GM19239 (cell line): Measurements from ENCODE around the gene PCTP.

Source experiments
- DNase-seq: peaks from one replicate; pipeline ENCODE4 v3.0.0; 2011; ENCODE audit warnings: low spot score; ENCODE audit not compliant: insufficient read length
- FAIRE-seq: peaks from 2 replicates; lab custom pipeline; 2011; peaks lifted over from hg19 to GRCh38; lab: Jason Lieb, UNC

PCTP gene

DNA sequence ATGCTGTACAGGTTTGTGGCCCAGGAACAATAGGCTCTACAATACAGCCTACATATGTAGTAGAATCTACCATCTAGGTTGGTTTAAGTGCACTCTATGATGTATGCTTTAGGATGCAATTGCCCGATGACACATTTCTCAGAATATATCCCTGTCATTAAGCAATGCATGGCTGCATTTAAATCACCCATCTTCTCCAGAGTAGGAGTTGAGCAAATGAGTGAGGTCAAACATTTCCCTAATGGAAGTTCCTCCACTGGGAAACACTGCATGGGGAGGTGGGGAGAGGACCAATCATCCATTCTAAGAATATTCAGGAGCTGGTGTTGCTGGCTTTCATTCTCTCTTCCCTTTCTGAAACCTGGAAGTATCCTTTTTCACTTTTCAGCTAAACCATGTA, 2.0 kb upstream of the PCTP start:
- DNase-seq (no peak), FAIRE-seq (no peak)

GRCh38 chr17:55749985-55750384, 866 bp upstream of the PCTP start:
- DNase-seq (no peak), FAIRE-seq (no peak)

DNA sequence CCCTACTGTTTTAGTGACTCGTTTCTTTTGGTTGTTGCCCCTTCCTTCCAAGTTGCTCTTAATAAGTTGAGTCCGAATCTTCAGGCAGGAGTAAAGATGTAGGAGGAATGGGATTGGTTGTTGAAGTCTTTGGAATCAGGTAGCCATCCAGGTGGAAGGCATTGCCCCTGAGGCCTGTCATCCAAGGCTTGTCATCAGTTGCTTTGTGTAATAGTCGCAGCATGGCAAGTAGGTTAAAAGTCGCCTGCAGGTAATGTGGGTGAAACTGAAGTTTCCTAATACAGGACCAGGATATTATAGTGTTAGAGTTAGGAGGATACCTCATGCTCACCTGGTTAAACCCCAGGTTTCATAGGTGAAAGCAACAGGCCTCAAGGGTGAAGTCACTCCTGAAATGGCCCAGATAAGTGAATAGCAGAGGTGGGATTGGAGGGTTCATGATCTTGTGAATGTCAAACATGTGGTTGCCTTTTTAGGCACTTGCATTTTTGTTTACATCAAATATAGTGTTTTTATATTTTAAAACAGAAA, 934 bp downstream of the PCTP start:
- FAIRE-seq (no peak), DNase-seq (no peak)

DNA sequence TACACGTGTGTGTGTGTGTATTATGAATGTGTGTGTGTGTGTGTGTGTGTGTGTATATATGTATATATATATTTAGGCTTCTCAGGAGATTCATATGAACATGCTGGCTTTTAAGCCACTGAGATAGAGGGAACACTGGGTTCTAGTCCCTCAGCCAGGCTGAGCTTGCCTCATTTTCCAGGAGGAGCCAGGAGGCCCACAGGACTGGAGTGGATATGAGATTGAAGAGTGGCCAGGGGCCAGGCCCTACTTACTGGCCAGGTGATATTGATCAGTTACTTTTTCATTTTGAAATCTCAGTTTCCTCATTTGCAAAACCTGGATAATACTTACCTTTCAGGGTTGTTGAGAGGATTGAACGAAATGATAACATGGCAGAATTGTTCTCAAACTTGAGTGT, 5.8 kb downstream of the PCTP start:
- no peak for FAIRE-seq

GRCh38 chr17:55757659-55758058, 6.8 kb downstream of the PCTP start:
- DNase-seq (no peak), FAIRE-seq (no peak)

More for the DNA sequence above, 5.8 kb downstream of the PCTP start:
- DNase-seq = no peak

- FAIRE-seq (no peak), DNase-seq (no peak)
Measured at GRCh38 chr17:55758171-55758570, 7.3 kb downstream of the PCTP start.

- DNase-seq (no peak), FAIRE-seq (no peak)
Measured at GRCh38 chr17:55760643-55761355, 9.9 kb downstream of the PCTP start.

DNA sequence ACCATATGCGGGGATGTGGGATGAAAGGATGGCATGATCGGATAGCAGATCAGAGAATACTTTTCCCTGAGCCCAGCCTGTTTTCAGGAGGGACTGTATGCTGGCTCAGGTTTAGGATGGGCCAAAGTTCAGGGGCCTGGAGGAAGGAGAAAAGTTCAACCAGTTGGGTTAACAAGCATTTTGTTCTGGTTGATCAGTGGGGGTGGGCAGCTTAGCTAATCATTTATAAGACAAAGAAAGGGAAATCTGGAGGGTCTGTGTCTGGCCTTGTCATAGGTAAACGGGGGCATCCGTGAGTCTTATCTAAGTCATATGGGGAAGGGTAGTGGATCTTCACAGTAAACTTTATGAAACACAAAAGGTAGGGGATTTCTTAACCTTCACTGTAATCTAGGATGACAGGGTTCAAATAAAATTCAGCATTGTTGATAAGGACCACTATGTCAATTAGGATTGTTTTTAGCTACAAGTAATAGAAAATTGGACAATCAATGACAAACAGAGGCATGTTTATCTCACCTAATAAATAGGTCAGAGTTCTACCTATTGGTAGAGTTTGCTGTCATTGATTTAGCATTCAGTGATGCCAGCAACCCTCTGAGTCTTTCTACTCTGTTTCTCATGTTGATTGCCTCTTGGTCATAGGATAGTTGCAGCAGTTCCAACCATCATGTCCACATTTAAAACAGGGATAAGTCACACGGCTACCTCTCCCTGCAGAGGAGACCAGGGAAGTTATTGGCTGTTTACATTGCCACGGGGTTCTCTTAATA, 11.4 kb downstream of the PCTP start:
- FAIRE-seq (no peak), DNase-seq (no peak)

- FAIRE-seq (no peak), DNase-seq (no peak)
Measured at GRCh38 chr17:55763856-55764255, 13.0 kb downstream of the PCTP start.

- FAIRE-seq = no peak
Measured at GRCh38 chr17:55764610-55765009, 13.8 kb downstream of the PCTP start.

DNA sequence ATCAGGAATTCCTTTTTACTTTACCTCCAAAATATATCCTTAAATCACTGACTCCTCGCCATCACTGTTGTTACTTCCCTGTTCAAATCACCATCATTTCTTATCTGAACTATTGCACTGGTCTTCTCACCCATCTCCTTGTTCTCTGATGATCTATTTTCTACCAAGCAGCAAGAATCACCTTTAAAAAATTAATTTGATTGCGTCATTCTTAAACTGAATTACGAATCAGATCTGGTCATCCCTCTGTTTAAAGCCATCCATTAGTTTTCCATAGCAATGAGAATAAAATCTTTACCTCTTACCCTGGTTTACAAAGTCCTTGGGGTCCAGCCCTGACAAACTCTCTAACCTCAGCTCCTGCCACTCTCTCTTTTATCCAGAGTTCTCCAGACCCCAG, 14.6 kb downstream of the PCTP start:
- FAIRE-seq (no peak), DNase-seq (no peak)

More at GRCh38 chr17:55764610-55765009, 13.8 kb downstream of the PCTP start:
- DNase-seq = no peak

DNA sequence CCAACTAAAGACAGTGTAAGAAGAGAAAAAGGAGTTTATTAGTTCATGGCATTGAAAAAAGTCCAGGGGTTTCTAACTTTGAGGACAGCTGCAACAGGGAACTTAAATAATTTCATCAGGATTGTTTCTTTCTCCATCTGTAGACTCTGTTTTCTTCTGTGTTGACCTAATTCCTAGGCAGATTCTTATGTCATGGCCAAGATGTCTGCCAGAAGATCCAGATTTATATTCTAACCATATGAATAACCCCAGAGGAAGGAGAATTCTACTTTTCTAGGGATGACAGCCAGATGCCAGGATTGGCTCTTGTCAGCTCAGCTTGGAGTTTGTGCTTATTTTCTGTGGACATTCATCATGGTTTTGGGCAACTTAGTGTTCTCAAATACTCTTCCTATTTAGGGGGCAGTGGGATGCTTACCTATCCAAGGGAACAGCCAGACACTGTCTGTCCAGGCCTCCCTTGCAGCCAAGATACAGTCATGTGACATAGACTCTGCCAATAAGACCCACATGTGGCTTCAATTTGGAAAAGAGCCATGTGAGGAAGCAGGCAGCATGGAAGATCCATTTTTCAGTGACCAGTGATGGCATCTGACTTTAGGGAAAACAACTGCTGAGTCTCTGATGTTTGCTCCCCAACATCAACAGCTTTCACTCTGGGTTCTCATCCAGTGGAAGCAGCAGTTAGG, 18.2 kb downstream of the PCTP start:
- DNase-seq = no peak
- no peak for FAIRE-seq

GRCh38 chr17:55769625-55770000, 18.8 kb downstream of the PCTP start:
- no peak for DNase-seq
- FAIRE-seq = no peak

DNA sequence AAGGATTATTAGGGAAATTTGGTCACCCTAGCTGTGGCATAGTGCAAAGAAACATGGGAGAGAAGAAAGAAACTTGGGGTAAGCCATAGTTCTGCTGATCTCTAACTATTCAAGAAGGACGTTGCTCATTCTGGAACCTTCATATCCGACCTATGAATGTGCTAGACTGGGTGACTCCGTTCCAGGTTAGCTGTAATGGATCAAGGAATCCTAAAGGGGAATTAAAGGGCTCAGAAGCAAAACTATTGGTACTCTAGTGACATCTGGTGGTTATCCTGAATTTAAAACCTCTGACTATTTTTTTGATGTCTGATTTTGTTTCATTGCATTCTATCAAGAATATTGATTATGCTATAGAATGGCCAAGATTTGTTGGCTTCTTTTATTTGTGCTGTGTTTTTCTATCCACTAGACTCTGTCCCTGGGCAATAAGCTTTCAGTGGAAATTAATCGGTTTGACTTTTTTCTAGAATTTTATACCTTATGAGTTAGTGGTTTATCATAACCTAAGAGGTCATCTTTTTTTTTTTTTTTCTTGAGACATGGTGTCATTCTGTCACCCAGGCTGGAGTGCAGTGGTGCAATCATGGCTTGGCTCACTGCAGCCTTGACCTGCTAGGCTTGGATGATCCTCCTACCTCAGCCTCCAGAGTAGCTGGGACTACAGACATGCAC, 19.5 kb downstream of the PCTP start:
- no peak for FAIRE-seq
- DNase-seq = peak; percentile 16

DNA sequence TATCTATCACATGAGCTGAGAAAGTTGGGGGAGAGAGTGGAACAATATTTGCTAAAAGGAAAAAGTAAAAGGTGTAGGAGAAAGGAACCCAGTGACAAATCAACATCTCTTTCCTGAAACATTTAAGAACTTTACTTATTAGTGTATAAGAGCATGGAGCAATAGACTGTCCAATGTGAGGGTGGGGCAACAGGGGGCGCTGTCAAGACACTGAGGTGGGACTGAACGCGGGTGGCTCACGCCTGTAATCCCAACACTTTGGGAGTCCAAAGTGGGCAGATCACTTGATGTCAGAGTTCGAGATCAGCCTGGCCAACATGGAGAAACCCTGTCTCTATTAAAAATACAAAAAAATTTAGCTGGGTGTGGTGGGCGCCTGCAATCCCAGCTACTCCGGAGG, 21.2 kb downstream of the PCTP start:
- FAIRE-seq (no peak), DNase-seq (no peak)

DNA sequence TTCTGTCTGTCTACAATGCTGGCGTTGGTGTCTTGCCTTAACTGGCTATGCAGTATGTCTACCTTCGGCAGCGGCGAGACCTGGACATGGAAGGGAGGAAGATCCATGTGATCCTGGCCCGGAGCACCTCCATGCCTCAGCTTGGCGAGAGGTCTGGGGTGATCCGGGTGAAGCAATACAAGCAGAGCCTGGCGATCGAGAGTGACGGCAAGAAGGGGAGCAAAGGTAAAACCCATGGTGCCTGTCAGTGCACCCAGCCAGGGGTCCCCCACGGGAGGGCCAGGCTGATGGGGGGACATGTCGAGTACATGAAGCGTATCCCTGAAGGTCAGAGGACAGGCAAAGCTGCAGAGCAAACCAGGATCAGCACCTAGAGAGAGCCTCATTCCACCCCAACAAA, 22.8 kb downstream of the PCTP start:
- FAIRE-seq (no peak), DNase-seq (no peak)

GRCh38 chr17:55774846-55775271, 24.0 kb downstream of the PCTP start:
- no peak for FAIRE-seq
- no peak for DNase-seq

GRCh38 chr17:55776271-55776670, 25.4 kb downstream of the PCTP start:
- FAIRE-seq = no peak
- DNase-seq = no peak

DNA sequence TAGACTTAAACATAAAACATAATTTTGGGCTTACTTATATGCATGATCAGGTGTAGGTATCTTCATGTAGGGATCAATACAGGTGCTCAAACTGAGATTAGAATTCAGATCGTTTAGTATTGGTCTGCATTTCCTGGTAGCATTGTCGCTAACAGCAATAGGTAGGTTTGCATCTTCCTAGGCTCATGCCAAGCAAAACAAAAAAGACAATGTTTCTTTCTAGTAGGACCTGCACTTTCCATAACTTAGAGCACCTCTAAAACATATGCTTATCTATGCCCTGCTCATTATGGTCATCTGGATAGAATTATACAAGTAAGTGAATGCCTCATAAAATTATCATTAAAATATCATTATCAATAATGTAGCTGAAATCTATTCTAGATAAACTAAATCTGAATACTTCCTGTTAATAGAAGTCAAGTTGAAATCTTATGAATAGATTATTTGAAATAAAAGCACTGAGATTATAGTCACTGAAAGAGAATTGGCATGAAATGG, 26.7 kb downstream of the PCTP start:
- no peak for FAIRE-seq
- DNase-seq = no peak

DNA sequence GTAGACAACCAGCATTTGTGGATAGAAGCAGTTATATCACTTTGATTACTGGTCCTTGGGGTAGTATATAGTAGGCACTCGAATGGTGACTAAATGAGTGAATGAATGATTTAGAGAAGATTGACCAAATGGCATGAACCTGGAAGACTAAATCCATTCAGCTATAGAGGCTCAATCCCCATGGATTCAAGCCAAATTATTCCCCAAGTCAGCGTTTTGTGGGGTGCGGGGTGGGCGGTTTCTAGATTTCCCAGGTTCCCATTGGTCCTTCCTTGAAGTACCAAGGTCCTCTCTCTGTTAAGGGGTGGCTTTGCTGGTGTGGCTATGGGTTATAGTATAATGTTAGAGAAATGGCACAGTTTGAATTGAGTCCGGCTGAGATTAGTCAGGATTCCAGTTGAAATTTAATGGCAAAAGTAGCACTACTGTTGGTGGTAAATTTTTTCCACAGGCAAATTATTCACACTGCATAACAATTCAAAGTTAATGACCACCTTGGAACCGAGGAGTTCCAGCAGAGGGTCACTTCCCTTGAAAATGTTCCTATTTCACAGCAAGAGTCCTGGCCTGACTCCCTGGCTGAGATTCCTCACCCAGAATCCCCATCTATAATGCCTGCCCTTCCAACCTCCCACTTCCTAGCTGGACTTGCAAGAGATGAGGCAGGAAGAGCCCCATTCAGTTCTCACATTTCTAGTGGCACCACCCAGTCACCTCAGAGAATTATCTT, 27.7 kb downstream of the PCTP start:
- DNase-seq (no peak), FAIRE-seq (no peak)
